ENCODE data around the gene PMFBP1.

Gene PMFBP1

GRCh38 chr16:72129976-72130656, 41.8 kb downstream of the PMFBP1 start:
- DNase-seq (ENCODE audit: low read depth): no peak

GRCh38 chr16:72128701-72129100, 43.3 kb downstream of the PMFBP1 start:
- no peak for DNase-seq (ENCODE audit: low read depth)

- no peak for DNase-seq (ENCODE audit: low read depth)
Observed at GRCh38 chr16:72126429-72126765, 45.6 kb downstream of the PMFBP1 start.

- DNase-seq (ENCODE audit: low read depth): no peak
Observed at GRCh38 chr16:72125635-72126428, 46.1 kb downstream of the PMFBP1 start.

- DNase-seq (ENCODE audit: low read depth): peak; percentile 24
Observed at GRCh38 chr16:72124761-72125634, 47.0 kb downstream of the PMFBP1 start.

- no peak for DNase-seq (ENCODE audit: low read depth)
Observed at GRCh38 chr16:72124148-72124547, 47.8 kb downstream of the PMFBP1 start.

- no peak for DNase-seq (ENCODE audit: low read depth)
Observed at GRCh38 chr16:72123426-72123825, 48.5 kb downstream of the PMFBP1 start.

GRCh38 chr16:72122916-72123315, 49.0 kb downstream of the PMFBP1 start:
- no peak for DNase-seq (ENCODE audit: low read depth)

- no peak for DNase-seq (ENCODE audit: low read depth)
Observed at GRCh38 chr16:72122308-72122707, 49.6 kb downstream of the PMFBP1 start.

- DNase-seq (ENCODE audit: low read depth): no peak
Observed at GRCh38 chr16:72120026-72120425, 51.9 kb downstream of the PMFBP1 start.

- DNase-seq (ENCODE audit: low read depth): no peak
Observed at GRCh38 chr16:72113616-72113945, 58.4 kb downstream of the PMFBP1 start.

GRCh38 chr16:72112906-72113615, 58.9 kb downstream of the PMFBP1 start:
- no peak for DNase-seq (ENCODE audit: low read depth)

- no peak for DNase-seq (ENCODE audit: low read depth)
Observed at GRCh38 chr16:72112452-72112792, 59.5 kb downstream of the PMFBP1 start.

GRCh38 chr16:72111657-72112451, 60.1 kb downstream of the PMFBP1 start:
- no peak for DNase-seq (ENCODE audit: low read depth)

- DNase-seq (ENCODE audit: low read depth): no peak
Observed at GRCh38 chr16:72110662-72111615, 61.0 kb downstream of the PMFBP1 start.

- no peak for DNase-seq (ENCODE audit: low read depth)
Observed at GRCh38 chr16:72109966-72110530, 61.9 kb downstream of the PMFBP1 start.

- DNase-seq (ENCODE audit: low read depth): no peak
Observed at GRCh38 chr16:72109300-72109699, 62.7 kb downstream of the PMFBP1 start.

GRCh38 chr16:72108353-72109102, 63.4 kb downstream of the PMFBP1 start:
- no peak for DNase-seq (ENCODE audit: low read depth)

GRCh38 chr16:72107371-72107770, 64.6 kb downstream of the PMFBP1 start:
- DNase-seq (ENCODE audit: low read depth): no peak

Measured in activated T-helper 1 cell treated with Interleukin-2 at 50 U/mL for 16 hours (primary cell).